LNCaP clone FGC (cell line): Measurements from ENCODE around the gene MLXIPL.

ENCODE experiments used
- DNase-seq: peaks from one replicate; pipeline ENCODE4 v3.0.0-alpha.2; 2011; ENCODE audit warnings: low read depth
- H3K4me3 ChIP-seq: 2 replicates; pipeline ENCODE4 v1.5.1; 2011; ENCODE audit warnings: mild to moderate bottlenecking, low read depth, low read length, control low read depth
- CTCF ChIP-seq: IDR thresholded peaks from 2 replicates; pipeline ENCODE4 v1.5.1; 2012; ENCODE audit warnings: mild to moderate bottlenecking; ENCODE audit not compliant: control insufficient read depth, insufficient read depth; ENCODE audit errors: extremely low read depth

Gene MLXIPL

DNA sequence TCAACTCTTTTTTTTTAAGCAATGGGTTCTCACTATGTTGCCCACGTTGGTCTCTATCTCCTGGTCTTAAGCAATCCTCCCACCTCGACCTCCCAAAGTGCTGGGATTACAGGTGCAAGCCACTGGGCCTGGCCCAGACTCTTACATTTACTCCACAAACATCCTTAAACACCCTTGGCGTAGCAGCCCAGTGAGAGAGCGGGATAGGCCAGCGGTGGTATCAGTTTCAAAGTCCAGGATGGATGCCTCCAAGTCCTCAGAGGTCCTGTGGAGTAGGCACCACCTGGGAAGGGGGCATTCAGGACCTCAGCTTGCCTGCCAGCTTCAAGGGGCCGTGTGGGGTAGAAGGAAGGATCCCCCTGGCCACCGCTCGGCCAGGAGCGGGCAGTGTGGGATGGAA, 25.3 kb upstream of the MLXIPL start:
- TF ChIP-seq CTCF: no peak
- H3K4me3 ChIP-seq: no peak overlapping the region
- DNase-seq: no peak

DNA sequence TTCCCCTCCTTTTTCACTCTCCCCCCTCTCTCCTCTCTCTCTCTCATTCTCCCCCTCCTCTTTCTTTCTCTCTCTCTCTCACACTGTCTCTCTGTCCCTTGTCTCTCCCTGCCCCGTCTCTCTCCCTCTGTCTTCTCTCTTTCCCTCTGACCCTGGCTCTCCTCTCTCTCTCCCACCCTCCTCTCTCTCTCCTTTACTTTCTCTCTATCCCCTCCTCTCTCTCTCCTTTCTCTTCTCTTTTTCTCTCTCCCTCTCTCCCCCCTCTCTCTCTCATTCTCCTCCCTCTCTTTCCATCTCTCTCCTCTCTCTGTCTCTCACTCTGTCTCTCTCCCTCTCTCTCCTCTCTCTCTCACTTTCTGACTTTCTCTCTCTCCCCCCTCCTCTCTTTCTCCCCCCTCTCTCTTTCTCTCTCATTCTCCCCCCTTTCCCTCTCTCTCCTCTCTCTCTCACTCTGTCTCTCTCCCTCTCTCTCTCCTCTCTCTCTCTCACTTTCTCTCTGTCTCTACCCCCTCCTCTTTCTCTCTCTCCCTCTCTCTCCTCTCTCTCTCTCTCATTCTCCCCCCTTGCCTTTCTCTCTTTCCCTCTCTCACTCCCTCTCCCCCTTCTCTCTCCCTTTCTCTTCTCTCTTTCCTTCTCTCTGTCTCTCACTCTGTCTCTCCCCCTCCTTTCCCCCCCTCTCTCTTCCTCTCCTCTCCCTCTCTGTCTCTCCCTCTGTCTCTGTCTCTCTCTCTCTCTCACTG, 24.4 kb upstream of the MLXIPL start:
- no peak overlapping the region for H3K4me3 ChIP-seq
- no peak for TF ChIP-seq CTCF
- no peak for DNase-seq

GRCh38 chr7:73647725-73648592, 23.6 kb upstream of the MLXIPL start:
- TF ChIP-seq CTCF: peak; percentile 31; the same call in 1 of the 2 replicates
- peak overlapping the region; percentile 26 for H3K4me3 ChIP-seq
- DNase-seq: no peak

DNA sequence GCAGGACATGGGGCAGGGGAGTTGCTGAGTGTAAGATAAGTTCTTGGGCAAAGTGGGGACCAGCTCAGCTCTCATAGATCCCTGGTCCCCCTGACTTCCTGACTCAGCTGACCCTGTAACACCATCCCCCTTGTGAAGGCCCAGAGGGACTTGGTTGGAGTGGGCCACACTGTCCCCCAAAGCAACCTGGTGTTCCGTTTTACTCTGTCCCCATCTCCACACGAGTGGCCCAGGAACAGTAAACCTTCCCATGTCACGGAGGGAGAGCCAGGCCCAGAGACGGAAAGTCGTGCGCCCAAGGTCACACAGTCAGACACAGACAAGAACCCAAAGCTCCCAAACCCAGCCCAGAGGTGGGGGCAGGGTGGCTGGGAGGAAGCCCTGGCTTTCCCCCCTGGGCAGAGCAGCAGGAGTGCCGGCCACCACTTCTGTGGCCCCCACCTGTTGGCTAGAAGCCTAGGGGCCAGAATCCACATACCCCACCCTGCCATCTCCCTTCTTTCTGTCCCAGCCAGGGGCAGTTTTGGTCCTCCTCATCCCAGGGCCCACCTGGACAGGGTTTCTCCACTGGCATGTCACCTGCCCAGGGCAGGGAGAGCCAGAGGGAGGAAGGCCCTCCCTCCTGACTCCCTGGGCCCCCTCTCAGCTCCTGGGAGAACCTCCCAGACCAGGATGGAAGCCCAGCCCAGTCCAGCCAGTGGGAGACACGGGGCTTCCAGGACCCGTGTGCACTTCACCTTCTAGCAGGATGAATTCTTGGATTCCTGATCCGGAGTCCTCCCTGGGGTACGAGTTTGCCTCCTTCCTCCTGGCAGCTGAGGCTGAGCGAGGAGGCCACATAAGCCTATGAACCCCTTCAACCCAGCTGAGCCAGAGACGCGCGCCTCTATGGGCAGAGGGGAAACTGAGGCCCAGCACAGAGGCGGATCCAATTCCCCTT, 22.7 kb upstream of the MLXIPL start:
- TF ChIP-seq CTCF: no peak
- DNase-seq: no peak
- no peak overlapping the region for H3K4me3 ChIP-seq

DNA sequence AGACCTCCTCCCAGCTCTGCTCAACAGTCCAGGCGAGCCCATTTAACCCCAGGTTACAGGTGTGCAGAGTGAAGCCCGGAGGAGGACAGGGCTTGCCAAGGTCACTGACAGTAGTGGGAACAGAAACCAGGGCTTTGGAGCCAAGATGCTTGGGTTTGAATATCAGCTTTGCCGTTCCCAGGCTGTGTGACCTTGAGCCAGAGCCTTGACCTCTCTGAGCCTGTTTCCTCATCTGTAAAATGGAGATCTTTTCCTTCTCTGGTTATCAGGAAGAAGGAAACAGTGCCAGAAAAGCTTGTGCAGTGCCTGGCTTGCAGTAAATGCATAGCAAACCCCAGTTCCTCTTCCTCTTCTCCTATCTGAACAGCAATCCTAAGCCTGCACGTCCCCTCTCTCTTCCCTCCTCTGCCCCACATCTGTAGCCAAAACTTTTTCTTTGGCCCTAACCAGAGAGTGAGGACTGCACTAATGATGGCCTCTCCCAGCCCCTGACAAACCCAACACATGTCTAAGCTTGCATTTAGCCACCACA, 21.4 kb upstream of the MLXIPL start:
- TF ChIP-seq CTCF: no peak
- H3K4me3 ChIP-seq: no peak overlapping the region
- DNase-seq: no peak

GRCh38 chr7:73644688-73645286, 20.5 kb upstream of the MLXIPL start:
- TF ChIP-seq CTCF: no peak
- no peak for DNase-seq
- H3K4me3 ChIP-seq: no peak overlapping the region
